Gastroesophageal sphincter (tissue), 3 donors: ENCODE results near the gene VSIG10L.

ENCODE experiments used
- CTCF ChIP-seq, 4 experiments: fragments of 200-600 bp in 2 of 4; fragments of 450-650 bp in 2 of 4; sonication (generic) in 1 of 4; IDR thresholded peaks; one replicate each; pipeline ENCODE4 v1.5.1; 2017 to 2019; ENCODE audit warnings: antibody characterized with exemption in 4 of 4, mild to moderate bottlenecking in 2 of 4, moderate library complexity in 2 of 4
- EP300 ChIP-seq: sonication (generic); formaldehyde crosslinking; IDR thresholded peaks from one replicate; pipeline ENCODE4 v1.6.1; 2017; ENCODE audit warnings: antibody characterized with exemption, mild to moderate bottlenecking
- POLR2A ChIP-seq, 2 donors: fragments of 450-650 bp; IDR thresholded peaks; one replicate each; pipeline ENCODE4 v1.6.1; 2017; ENCODE audit warnings: antibody characterized with exemption in 2 of 2, mild to moderate bottlenecking in 2 of 2, moderate library complexity in 1 of 2

GRCh38 chr19:51351266-51351990 is 9.5 kb upstream of the VSIG10L start:
- TF ChIP-seq CTCF (IDR thresholded peaks at IDR 0.05) (no peak), POLR2A (IDR thresholded peaks at IDR 0.05) (no peak), EP300 (no peak)
